HepG2 (cell line): ENCODE data around the gene RING1. TPM values are rescaled to one million over a fixed set of nuclear protein-coding genes. Genes with fewer than 3 reads are reported as not detected.
A peak's percentile ranks its signal among the peaks of the same experiment; 100 is the strongest.

Source experiments
- ATAC-seq: fragments of 200-7000 bp; cut with Tn5 transposase; 3 replicates; pipeline ENCODE4 v1.9.1; 2020; ENCODE audit warnings: mild to moderate bottlenecking, moderate library complexity
- BruUV-seq: library from RNA; stranded (reverse); fragments of 400-500 nt; replicated peaks from 2 replicates; lab custom pipeline; 2021; lab: Mats Ljungman, UMichigan
- CTCF ChIA-PET: fragments of 300-600 bp; formaldehyde crosslinking; extraction: SDS; loops from one replicate; lab custom pipeline; 2021; ENCODE audit warnings: low total read pairs, inconsistent platforms, low intra/inter-chr PET ratio; lab: Yijun Ruan, JAX
- POLR2A ChIA-PET: fragments of 350-600 bp; sonication (Branson Sonifier 250); formaldehyde crosslinking; loops from one replicate; lab custom pipeline; 2020; ENCODE audit warnings: antibody characterized with exemption, inconsistent platforms; lab: Yijun Ruan, JAX
- DNase-seq: peaks from one replicate; pipeline ENCODE4 v3.0.0-alpha.2; 2015; ENCODE audit warnings: low spot score
- FAIRE-seq: peaks from 3 replicates; lab custom pipeline; 2011; peaks lifted over from hg19 to GRCh38; lab: Jason Lieb, UNC
- H2AFZ ChIP-seq: one replicate; pipeline ENCODE4 v1.6.1; 2011; ENCODE audit warnings: low read length, inconsistent platforms
- H3K27ac ChIP-seq: fragments of 300-600 bp; 3 replicates; pipeline ENCODE4 v1.8.0; 2011; ENCODE audit warnings: mixed run types, mild to moderate bottlenecking, mixed read lengths, low read length, inconsistent platforms; ENCODE audit not compliant: insufficient read depth; ENCODE audit errors: extremely low read length
- H3K27me3 ChIP-seq, 2 experiments: fragments of 200-600 bp in 1 of 2; 2 replicates in 1 of 2; 3 replicates in 1 of 2; pipeline versions ENCODE4 v1.6.0 to v1.8.0; 2011; ENCODE audit warnings: low read length in 2 of 2, mild to moderate bottlenecking in 2 of 2, moderate library complexity in 2 of 2, inconsistent platforms in 1 of 2; ENCODE audit not compliant: insufficient read depth in 2 of 2, control insufficient read depth in 1 of 2
- H3K36me3 ChIP-seq, 2 experiments: fragments of 200-600 bp in 1 of 2; replicated peaks in 1 of 2; 2 replicates in 1 of 2; 3 replicates in 1 of 2; pipeline versions ENCODE4 v1.5.1 to v1.8.0; 2011; ENCODE audit warnings: low read length in 2 of 2, inconsistent platforms in 1 of 2; ENCODE audit not compliant: insufficient read depth in 2 of 2, control insufficient read depth in 1 of 2
- H3K4me1 ChIP-seq: 2 replicates; pipeline ENCODE4 v1.5.1; 2012; ENCODE audit warnings: low read length, inconsistent platforms; ENCODE audit not compliant: insufficient read depth
- H3K4me2 ChIP-seq: 2 replicates; pipeline ENCODE4 v1.6.0; 2011; ENCODE audit warnings: low read depth, low read length, inconsistent platforms
- H3K4me3 ChIP-seq, 3 experiments: fragments of 200-600 bp in 1 of 3; sonication (generic), shearing (Covaris generic) in 1 of 3; replicated peaks in 1 of 3; 2 replicates each; pipeline ENCODE4 v1.5.1; 2011 to 2016; ENCODE audit warnings: low read length in 3 of 3, inconsistent platforms in 2 of 3, low read depth in 2 of 3, mild to moderate bottlenecking in 2 of 3, control low read depth in 1 of 3, mixed read lengths in 1 of 3; ENCODE audit not compliant: insufficient read depth in 1 of 3
- H3K79me2 ChIP-seq: one replicate; pipeline ENCODE4 v1.6.1; 2011; ENCODE audit warnings: low read length, inconsistent platforms; ENCODE audit not compliant: insufficient read depth
- H3K9ac ChIP-seq: 2 replicates; pipeline ENCODE4 v1.6.0; 2011; ENCODE audit warnings: mild to moderate bottlenecking, low read depth, low read length, inconsistent platforms; ENCODE audit not compliant: insufficient read depth
- H3K9me3 ChIP-seq: 2 replicates; pipeline ENCODE4 v1.5.1; 2012; ENCODE audit warnings: mild to moderate bottlenecking, low read length
- H4K20me1 ChIP-seq: 2 replicates; pipeline ENCODE4 v1.6.0; 2011; ENCODE audit warnings: inconsistent platforms, mild to moderate bottlenecking, low read length, moderate library complexity; ENCODE audit not compliant: insufficient read depth
- CHD4 ChIP-seq: fragments of 200-600 bp; sonication (generic); IDR thresholded peaks from 2 replicates; pipeline ENCODE4 v1.7.0; 2017; ENCODE audit warnings: mild to moderate bottlenecking, low read length, borderline replicate concordance
- FOXA3 ChIP-seq: IDR thresholded peaks from 2 replicates; pipeline ENCODE4 v1.6.1; 2016; ENCODE audit warnings: missing genetic modification reagents, missing compliant biosample characterization
- FOXO4 ChIP-seq: sonication (generic); formaldehyde crosslinking; conservative IDR thresholded peaks from 2 replicates; pipeline ENCODE4 v1.8.1; 2023; ENCODE audit warnings: missing genetic modification reagents
- MYC ChIP-seq: sonication (generic); formaldehyde crosslinking; IDR thresholded peaks from 2 replicates; pipeline ENCODE4 v1.9.0; 2021; ENCODE audit warnings: missing genetic modification reagents, borderline replicate concordance
- PCBP2 ChIP-seq: fragments of 200-400 bp; formaldehyde crosslinking; optimal IDR thresholded peaks from 2 replicates; pipeline ENCODE3; 2018; ENCODE audit warnings: low read length, low read depth; ENCODE audit not compliant: poor library complexity, severe bottlenecking
- POGZ ChIP-seq: sonication (generic); formaldehyde crosslinking; IDR thresholded peaks from 2 replicates; pipeline ENCODE4 v1.4.0; 2020; ENCODE audit warnings: mild to moderate bottlenecking, missing genetic modification reagents
- TMF1 ChIP-seq: sonication (generic); formaldehyde crosslinking; IDR thresholded peaks from 2 replicates; pipeline ENCODE4 v1.8.1; 2022; ENCODE audit warnings: low read depth, missing genetic modification reagents
- ZNF281 ChIP-seq: sonication (generic); formaldehyde crosslinking; IDR thresholded peaks from 2 replicates; pipeline ENCODE4 v1.4.0; 2020; ENCODE audit warnings: missing genetic modification reagents, borderline replicate concordance
- ZNF543 ChIP-seq: sonication (generic); formaldehyde crosslinking; IDR thresholded peaks from 2 replicates; pipeline ENCODE4 v1.4.0; 2020; ENCODE audit warnings: mild to moderate bottlenecking, missing genetic modification reagents
- ZNF691 ChIP-seq: sonication (generic); formaldehyde crosslinking; IDR thresholded peaks from 2 replicates; pipeline ENCODE4 v1.4.0; 2020; ENCODE audit warnings: missing genetic modification reagents, low read depth, mild to moderate bottlenecking, borderline replicate concordance
- WGBS: methylation state at CpG from one replicate; pipeline ENCODE4 v1.1.6; 2017; ENCODE audit warnings: low lambda C conversion rate; 5-methylcytosine and 5-hydroxymethylcytosine counted together
- in situ Hi-C: cut with HindIII; loops from 2 replicates; pipeline ENCODE4 v1.10.0; 2017; ENCODE audit warnings: low pct_unique_long_range_greater_than_20kb; ENCODE audit not compliant: extremely low pct_ligation_motif_present
- intact Hi-C: fragments of 100-400 bp; cut with micrococcal nuclease; formaldehyde crosslinking; loops from one replicate; pipeline ENCODE4 v1.10.0; 2022; ENCODE audit not compliant: unreplicated experiment
- polyA plus RNA-seq, 8 experiments: library from polyadenylated mRNA; depleted of rRNA in 3 of 8; stranded (reverse) in 7 of 8; unstranded in 1 of 8; fragments of >200 nt; fragmentation: Illumina TruSeq in 4 of 8; extraction: Trizol in 4 of 8; gene quantifications; 2 replicates each; pipeline versions ENCODE4 v1.2.1 to v1.2.3, GENCODE V29; 2011 to 2016; ENCODE audit warnings: low read depth in 4 of 8, missing spikeins in 1 of 8, mixed read lengths in 1 of 8; ENCODE audit not compliant: insufficient read depth in 1 of 8
- total RNA-seq, 5 experiments: library from RNA; depleted of rRNA; stranded (reverse); fragments of >200 nt; fragmentation: Illumina TruSeq; extraction: Trizol; gene quantifications; 2 replicates each; pipeline ENCODE4 v1.2.3, GENCODE V29; 2016; ENCODE audit warnings: low read depth in 1 of 5

Gene RING1
- total and polyA plus RNA-seq, 2 of the 13 experiments (the other 11 are each of a cell fraction or from before 2014, with no cell fraction given) = 23.9 to 33.6 TPM

GRCh38 chr6:33204165-33204414 is 4.2 kb upstream of the RING1 start:
- no peak for ATAC-seq

More at GRCh38 chr6:33204165-33204414, 4.2 kb upstream of the RING1 start:
- in situ Hi-C loops = loop anchor here (5.0 to 10.0 kb wide), 3 partner anchors 43 to 211 kb away; partner anchors contain the start of genes CUTA, PHF1 and RGL2
- no peaks in the 10 kb centered on the region for H3K9me3 ChIP-seq
- peak overlapping the region in 1 of 3 experiments; percentile 80; a peak in 3 of 6 replicates for H3K4me3 ChIP-seq
- peaks cover 0 to 4% of the 10 kb centered on the region in 2 experiments; a peak in 1 of 5 replicates for H3K27me3 ChIP-seq
- peak overlapping the region; percentile 99 for H3K4me2 ChIP-seq
- intact Hi-C loops = no loop called here
- FAIRE-seq = no peak
- H3K27ac ChIP-seq = peak overlapping the region; percentile 75
- TF ChIP-seq ZNF691 (CRISPR knock-in tag) = 0 out of 2 replicates have a peak, but pooled peaks have one; percentile 17
- TF ChIP-seq PCBP2 = peak; percentile 86
- TF ChIP-seq POGZ (CRISPR knock-in tag) = no peak
- TF ChIP-seq MYC = no peak
- TF ChIP-seq FOXO4 (CRISPR knock-in tag) = 0 out of 2 replicates have a peak, but pooled peaks have one; percentile 63
- no peak for TF ChIP-seq ZNF543 (CRISPR knock-in tag)
- no peak for TF ChIP-seq FOXA3
- TF ChIP-seq ZNF281 = 0 out of 2 replicates have a peak, but pooled peaks have one; percentile 7
- 0 out of 2 replicates have a peak, but pooled peaks have one; percentile 1 for TF ChIP-seq TMF1
- 0 out of 2 replicates have a peak, but pooled peaks have one; percentile 29 for TF ChIP-seq CHD4
- H3K4me1 ChIP-seq = peaks cover 63% of the 10 kb centered on the region
- no TSS peak for BruUV-seq
- H3K79me2 ChIP-seq = peaks cover 47% of the 10 kb centered on the region
- H4K20me1 ChIP-seq = peaks cover 13% of the 10 kb centered on the region; the same call in 1 of the 2 replicates
- no peak overlapping the region for H2AFZ ChIP-seq
- peaks cover 10 to 24% of the 10 kb centered on the region in 2 experiments for H3K36me3 ChIP-seq
- CTCF ChIA-PET = no interaction called here
- DNase-seq = no peak
- POLR2A ChIA-PET = interaction anchor here (0.6 to 2.2 kb wide), 10 partner anchors 14 to 234 kb away, joined by 3 to 16 read pairs (median 4); partner anchors contain the start of genes PFDN6, RPS18, VPS52 and WDR46
- 18% methylated on average over 4 of the region's 4 CpGs for WGBS
- peak overlapping the region; percentile 17; the same call in 1 of the 2 replicates for H3K9ac ChIP-seq
